EL (cell line): ENCODE data around the gene CC2D2A.
A peak's percentile ranks its signal among the peaks of the same experiment; 100 is the strongest.

Source experiments
- DNase-seq: peaks from one replicate; pipeline ENCODE4 v3.0.0-alpha.2; 2016

The CC2D2A gene

GRCh38 chr4:15469402-15470127, at the start of gene CC2D2A:
Gene CC2D2A, plus strand, starts transcription at chr4:15469882. Its CDS starts 6,051 bp downstream, at chr4:15475933.
- DNase-seq = peak; percentile 38

GRCh38 chr4:15420642-15421041, 49.0 kb upstream of the CC2D2A start:
- DNase-seq = peak; percentile 55

GRCh38 chr4:15423285-15423711, 46.4 kb upstream of the CC2D2A start:
- DNase-seq = no peak

- no peak for DNase-seq
Measured at GRCh38 chr4:15425520-15425919, 44.2 kb upstream of the CC2D2A start.

- no peak for DNase-seq
Measured at GRCh38 chr4:15427161-15427560, 42.5 kb upstream of the CC2D2A start.

- no peak for DNase-seq
Measured at GRCh38 chr4:15427701-15428100, 42.0 kb upstream of the CC2D2A start, which contains the start of gene C1QTNF7. Gene C1QTNF7, plus strand, starts transcription at chr4:15428033. Its CDS starts 7,711 bp downstream, at chr4:15435744.

- no peak for DNase-seq
Measured at GRCh38 chr4:15428611-15429010, 41.1 kb upstream of the CC2D2A start.

GRCh38 chr4:15434091-15434490, 35.6 kb upstream of the CC2D2A start:
- no peak for DNase-seq

- DNase-seq = no peak
Measured at GRCh38 chr4:15434676-15435075, 35.0 kb upstream of the CC2D2A start.

- peak; percentile 44 for DNase-seq
Measured at GRCh38 chr4:15436513-15436912, 33.2 kb upstream of the CC2D2A start.

- peak; percentile 43 for DNase-seq
Measured at GRCh38 chr4:15438939-15439524, 30.6 kb upstream of the CC2D2A start.

GRCh38 chr4:15443371-15444160, 26.1 kb upstream of the CC2D2A start:
- DNase-seq = no peak

GRCh38 chr4:15444276-15444675, 25.4 kb upstream of the CC2D2A start:
- DNase-seq = no peak

GRCh38 chr4:15444879-15445547, 24.7 kb upstream of the CC2D2A start:
- no peak for DNase-seq

- DNase-seq = peak; percentile 65
Measured at GRCh38 chr4:15451181-15451865, 18.4 kb upstream of the CC2D2A start.

- peak; percentile 94 for DNase-seq
Measured at GRCh38 chr4:15451866-15452765, 17.6 kb upstream of the CC2D2A start.

GRCh38 chr4:15455290-15455689, 14.4 kb upstream of the CC2D2A start:
- DNase-seq = peak; percentile 15

GRCh38 chr4:15457406-15458201, 12.1 kb upstream of the CC2D2A start:
- peak; percentile 57 for DNase-seq

GRCh38 chr4:15458616-15459015, 11.1 kb upstream of the CC2D2A start:
- no peak for DNase-seq

- no peak for DNase-seq
Measured at GRCh38 chr4:15459706-15460105, 10.0 kb upstream of the CC2D2A start.
